Prostate gland (tissue), 2 donors: ENCODE data around the gene TIE1. TPM values are rescaled to one million over a fixed set of nuclear protein-coding genes. Genes with fewer than 3 reads are reported as not detected.

ENCODE experiments used
- DNase-seq: peaks from one replicate; pipeline ENCODE4 v3.0.0-alpha.2; 2019; ENCODE audit warnings: low spot score
- H3K27ac ChIP-seq, 2 donors: fragments of 200-600 bp; sonication (generic); 2 replicates each; pipeline ENCODE4 v1.5.1; 2017 to 2019
- H3K27me3 ChIP-seq: fragments of 200-600 bp; sonication (generic); replicated peaks from 2 replicates; pipeline ENCODE4 v1.5.1; 2019; ENCODE audit not compliant: insufficient read depth
- H3K36me3 ChIP-seq, 2 donors: fragments of 200-600 bp; sonication (generic); 1 replicate in 1 of 2; 2 replicates in 1 of 2; pipeline versions ENCODE4 v1.5.1 to v1.8.1; 2017 to 2019
- H3K4me1 ChIP-seq: fragments of 200-600 bp; sonication (generic); replicated peaks from 2 replicates; pipeline ENCODE4 v1.5.1; 2019
- H3K4me3 ChIP-seq, 2 donors: fragments of 200-600 bp; sonication (generic); 2 replicates each; pipeline ENCODE4 v1.5.1; 2017 to 2019
- H3K9me3 ChIP-seq: fragments of 200-600 bp; sonication (generic); 2 replicates; pipeline ENCODE4 v1.5.1; 2017
- POLR2A ChIP-seq: fragments of 450-650 bp; IDR thresholded peaks from one replicate; pipeline ENCODE4 v1.6.1; 2016; ENCODE audit warnings: antibody characterized with exemption, mild to moderate bottlenecking
- POLR2AphosphoS5 ChIP-seq: sonication (generic); formaldehyde crosslinking; IDR thresholded peaks from one replicate; pipeline ENCODE4 v1.6.1; 2017; ENCODE audit warnings: antibody characterized with exemption
- WGBS: methylation state at CpG from one replicate; pipeline ENCODE4 v1.1.5; 2018; 5-methylcytosine and 5-hydroxymethylcytosine counted together
- intact Hi-C: fragments of 100-400 bp; cut with DNase I; formaldehyde crosslinking; loops from one replicate; pipeline ENCODE4 v1.14.2; 2022
- total RNA-seq, 2 donors: library from RNA; depleted of rRNA; stranded (reverse); fragments of >200 nt; gene quantifications; one replicate each; pipeline ENCODE4 v1.1.0, GENCODE V29; 2016
- TF ChIP-seq, protein P1 (sequence below), 4 experiments: fragments of 200-600 bp in 2 of 4; fragments of 450-650 bp in 2 of 4; sonication (generic) in 2 of 4; IDR thresholded peaks; 1 replicate in 3 of 4; 2 replicates in 1 of 4; pipeline ENCODE4 v1.5.1; 2016 to 2019; ENCODE audit warnings: antibody characterized with exemption in 4 of 4, mild to moderate bottlenecking in 2 of 4, moderate library complexity in 2 of 4

The TIE1 gene
- total RNA-seq, 2 donors from 2014 or later: 18.7 to 21.7 TPM

DNA sequence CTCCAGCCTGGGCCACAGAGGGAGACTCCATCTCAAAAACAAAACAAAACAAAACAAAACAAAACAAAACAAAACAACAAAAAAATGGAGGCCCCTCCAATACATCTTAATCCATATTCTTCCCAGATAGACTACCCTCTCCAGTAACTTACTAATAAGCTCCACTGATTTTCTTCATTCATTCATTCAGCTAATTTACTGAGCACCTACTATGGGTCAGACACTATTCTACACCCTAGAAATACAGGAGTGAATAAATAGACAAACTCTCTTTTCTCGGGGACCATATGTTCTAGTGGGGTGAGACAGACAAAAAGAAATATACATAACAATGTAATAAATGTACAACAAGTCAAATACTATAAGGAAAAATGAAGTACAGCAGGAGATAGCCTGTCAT, 50.2 kb downstream of the TIE1 start:
- no peak for DNase-seq
- TF ChIP-seq POLR2A (no peak), POLR2AphosphoS5 (no peak)
- TF ChIP-seq, protein P1, sequence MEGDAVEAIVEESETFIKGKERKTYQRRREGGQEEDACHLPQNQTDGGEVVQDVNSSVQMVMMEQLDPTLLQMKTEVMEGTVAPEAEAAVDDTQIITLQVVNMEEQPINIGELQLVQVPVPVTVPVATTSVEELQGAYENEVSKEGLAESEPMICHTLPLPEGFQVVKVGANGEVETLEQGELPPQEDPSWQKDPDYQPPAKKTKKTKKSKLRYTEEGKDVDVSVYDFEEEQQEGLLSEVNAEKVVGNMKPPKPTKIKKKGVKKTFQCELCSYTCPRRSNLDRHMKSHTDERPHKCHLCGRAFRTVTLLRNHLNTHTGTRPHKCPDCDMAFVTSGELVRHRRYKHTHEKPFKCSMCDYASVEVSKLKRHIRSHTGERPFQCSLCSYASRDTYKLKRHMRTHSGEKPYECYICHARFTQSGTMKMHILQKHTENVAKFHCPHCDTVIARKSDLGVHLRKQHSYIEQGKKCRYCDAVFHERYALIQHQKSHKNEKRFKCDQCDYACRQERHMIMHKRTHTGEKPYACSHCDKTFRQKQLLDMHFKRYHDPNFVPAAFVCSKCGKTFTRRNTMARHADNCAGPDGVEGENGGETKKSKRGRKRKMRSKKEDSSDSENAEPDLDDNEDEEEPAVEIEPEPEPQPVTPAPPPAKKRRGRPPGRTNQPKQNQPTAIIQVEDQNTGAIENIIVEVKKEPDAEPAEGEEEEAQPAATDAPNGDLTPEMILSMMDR (IDR thresholded peaks at IDR 0.05): no peak
- H3K4me3 ChIP-seq: no peak overlapping the region
- 90% methylated on average over 1 of the region's 1 CpG for WGBS
- H3K27ac ChIP-seq: peak overlapping the region in 1 of 2 donors; percentile 97
- no peaks in the 10 kb centered on the region for H3K27me3 ChIP-seq
- H3K36me3 ChIP-seq: no peaks in the 10 kb centered on the region
- H3K9me3 ChIP-seq: no peaks in the 10 kb centered on the region
- H3K4me1 ChIP-seq: no peaks in the 10 kb centered on the region
- intact Hi-C loops: no loop called here

DNA sequence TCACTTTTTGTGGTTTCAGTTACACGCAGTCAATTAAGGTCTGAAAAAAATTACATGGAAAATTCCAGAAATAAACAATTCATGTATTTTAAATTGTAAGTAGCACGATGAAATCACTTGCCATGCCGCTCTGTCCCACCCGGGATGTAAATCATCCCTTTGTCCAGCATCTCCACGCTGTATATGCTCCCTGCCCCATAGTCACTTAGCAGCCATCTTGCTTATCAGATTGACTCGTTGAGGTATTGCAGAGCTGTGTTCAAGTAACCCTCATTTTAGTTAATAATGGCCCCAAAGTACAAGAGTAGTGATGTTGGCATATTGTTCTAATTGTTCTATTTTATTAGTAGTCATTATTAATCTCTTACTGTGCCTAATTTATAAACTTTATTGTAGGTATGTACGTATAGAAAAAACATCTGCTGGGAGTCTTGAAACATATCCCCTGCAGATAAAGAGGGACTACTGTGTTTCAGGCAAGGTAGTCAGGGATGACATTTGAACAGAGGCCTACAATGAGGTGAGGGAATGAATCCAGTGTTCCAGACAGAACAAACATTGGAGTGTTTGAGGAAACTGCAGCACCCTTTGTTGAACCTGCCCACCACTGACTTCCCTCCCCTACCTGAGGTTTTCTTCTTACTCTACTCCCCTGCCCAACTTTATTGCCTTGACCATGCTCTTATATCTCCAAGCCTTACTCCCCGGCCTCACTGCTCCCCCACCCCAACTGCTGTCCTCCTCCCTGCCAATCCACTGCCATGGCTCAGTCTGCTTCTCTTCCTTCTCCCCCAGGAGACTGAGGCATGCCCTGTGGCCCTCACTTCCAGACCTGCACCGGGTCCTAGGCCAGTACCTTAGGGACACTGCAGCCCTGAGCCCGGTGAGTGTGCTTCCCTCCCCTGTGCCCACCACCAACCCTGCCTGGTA, 50.9 kb downstream of the TIE1 start:
- Histone ChIP-seq H3K36me3 (no peaks in the 10 kb centered on the region), H3K4me3 (no peak overlapping the region), H3K4me1 (no peaks in the 10 kb centered on the region), H3K27ac (peak overlapping the region in 1 of 2 donors; percentile 97), H3K9me3 (no peaks in the 10 kb centered on the region), H3K27me3 (no peaks in the 10 kb centered on the region)
- 84% methylated on average over 10 of the region's 10 CpGs for WGBS
- intact Hi-C loops: no loop called here
- TF ChIP-seq POLR2AphosphoS5: no peak
- TF ChIP-seq, protein P1 (IDR thresholded peaks at IDR 0.05): no peak
- no peak for TF ChIP-seq POLR2A
- DNase-seq: no peak

DNA sequence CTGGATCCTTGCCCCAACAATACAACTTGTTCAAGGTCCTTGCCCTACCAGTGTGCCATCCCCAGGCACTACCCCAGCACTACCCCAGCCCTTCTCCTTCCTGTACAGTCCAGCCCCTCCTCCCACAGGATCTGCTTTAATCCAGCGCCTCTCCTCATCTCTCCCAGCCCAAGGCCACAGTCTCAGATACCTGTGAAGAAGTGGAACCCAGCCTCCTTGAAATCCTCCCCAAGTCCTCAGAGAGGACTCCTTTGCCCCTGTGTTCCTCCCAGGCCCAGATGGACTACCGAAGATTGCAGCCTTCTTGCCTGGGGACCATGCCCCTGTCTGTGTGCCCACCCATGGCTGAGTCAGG, 51.5 kb downstream of the TIE1 start:
- Histone ChIP-seq H3K9me3 (no peaks in the 10 kb centered on the region), H3K27ac (peak overlapping the region in 1 of 2 donors; percentile 97), H3K36me3 (no peaks in the 10 kb centered on the region), H3K27me3 (no peaks in the 10 kb centered on the region), H3K4me1 (no peaks in the 10 kb centered on the region), H3K4me3 (no peak overlapping the region)
- intact Hi-C loops: no loop called here
- DNase-seq: no peak
- TF ChIP-seq POLR2AphosphoS5 (no peak), POLR2A (no peak)
- TF ChIP-seq, protein P1 (IDR thresholded peaks at IDR 0.05): no peak
- 90% methylated on average over 2 of the region's 2 CpGs for WGBS

DNA sequence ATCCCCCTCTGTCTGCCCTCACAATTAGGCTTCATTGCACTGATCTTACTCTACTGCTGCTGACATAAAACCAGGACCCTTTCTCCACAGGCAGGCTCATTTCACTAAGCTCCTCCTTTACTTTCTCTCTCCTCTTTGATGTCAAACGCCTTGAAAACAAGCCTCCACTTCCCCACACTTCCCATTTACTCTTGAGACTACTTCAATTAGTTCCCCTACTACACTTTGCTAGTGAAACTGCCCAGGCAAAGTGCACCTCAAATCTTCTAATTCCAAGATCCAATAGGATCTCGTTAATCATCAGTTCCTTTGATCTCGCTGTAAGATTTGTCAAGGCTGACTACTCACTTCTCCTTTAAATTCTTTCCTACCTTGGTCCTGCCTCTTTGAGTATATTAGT, 52.1 kb downstream of the TIE1 start:
- DNase-seq: no peak
- Histone ChIP-seq H3K36me3 (no peaks in the 10 kb centered on the region), H3K27ac (no peak overlapping the region), H3K9me3 (no peaks in the 10 kb centered on the region), H3K4me1 (no peaks in the 10 kb centered on the region), H3K4me3 (no peak overlapping the region), H3K27me3 (no peaks in the 10 kb centered on the region)
- WGBS: 59% methylated on average over 3 of the region's 3 CpGs
- TF ChIP-seq POLR2A (no peak), POLR2AphosphoS5 (no peak)
- TF ChIP-seq, protein P1 (IDR thresholded peaks at IDR 0.05): no peak
- intact Hi-C loops: no loop called here

DNA sequence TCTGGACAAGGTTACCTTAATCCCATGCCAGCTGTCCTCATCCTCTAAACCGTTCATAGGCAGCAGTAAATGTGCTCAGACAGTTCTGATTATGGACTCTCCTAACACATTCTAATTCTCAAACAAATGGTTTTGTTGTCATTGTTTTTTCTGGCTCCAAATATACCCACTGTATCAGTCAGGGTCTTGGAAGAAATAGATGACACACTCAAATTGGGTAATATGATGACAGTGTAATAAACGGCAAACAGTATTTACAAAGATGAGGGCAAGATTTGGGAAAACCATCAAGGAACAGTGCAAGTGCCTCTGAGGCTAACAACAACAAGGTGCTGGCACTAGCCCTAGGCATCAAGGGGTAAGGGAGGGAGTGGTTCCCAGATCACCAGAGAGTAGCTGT, 53.7 kb downstream of the TIE1 start:
- intact Hi-C loops: no loop called here
- Histone ChIP-seq H3K27ac (no peak overlapping the region), H3K9me3 (no peaks in the 10 kb centered on the region), H3K27me3 (no peaks in the 10 kb centered on the region), H3K36me3 (no peaks in the 10 kb centered on the region), H3K4me3 (no peak overlapping the region), H3K4me1 (peaks cover 5% of the 10 kb centered on the region)
- no peak for TF ChIP-seq POLR2A
- DNase-seq: no peak
- WGBS: 64% methylated on average over 2 of the region's 2 CpGs
